Middle frontal gyrus (tissue), 1 donor: Measurements from ENCODE around the gene ZNF273.
"Not testable (repeated sequence)": the region's sequence is repeated elsewhere in the genome, so short reads cannot be mapped to it uniquely, and the experiment has no call there.

Experiments used
- DNase-seq: peaks from one replicate; pipeline ENCODE4 v3.0.0-alpha.2; 2015; ENCODE audit warnings: low spot score; ENCODE audit errors: extremely low spot score

The ZNF273 gene

GRCh38 chr7:64888901-64889685, 14.0 kb upstream of the ZNF273 start:
- no peak for DNase-seq

- no peak for DNase-seq
Measured at GRCh38 chr7:64889686-64890162, 13.3 kb upstream of the ZNF273 start.

- not testable (repeated sequence) for DNase-seq
Measured at GRCh38 chr7:64890273-64890672, 12.8 kb upstream of the ZNF273 start.

- DNase-seq, result no peak
Measured at GRCh38 chr7:64890761-64891362, 12.2 kb upstream of the ZNF273 start.

GRCh38 chr7:64891363-64892081, 11.6 kb upstream of the ZNF273 start:
- DNase-seq, result not testable (repeated sequence)

GRCh38 chr7:64892116-64892515, 11.0 kb upstream of the ZNF273 start:
- no peak for DNase-seq

GRCh38 chr7:64892666-64893309, 10.3 kb upstream of the ZNF273 start:
- no peak for DNase-seq

GRCh38 chr7:64893401-64893800, 9.7 kb upstream of the ZNF273 start:
- no peak for DNase-seq

- not testable (repeated sequence) for DNase-seq
Measured at GRCh38 chr7:64902461-64902805, 640 bp upstream of the ZNF273 start.

- no peak for DNase-seq
Measured at GRCh38 chr7:64904008-64904407, 935 bp downstream of the ZNF273 start.

GRCh38 chr7:64905133-64905532, 2.1 kb downstream of the ZNF273 start:
- DNase-seq, result no peak

GRCh38 chr7:64905547-64905946, 2.5 kb downstream of the ZNF273 start:
- DNase-seq, result no peak

GRCh38 chr7:64907641-64908326, 4.7 kb downstream of the ZNF273 start:
- DNase-seq, result no peak

GRCh38 chr7:64908358-64908757, 5.3 kb downstream of the ZNF273 start:
- DNase-seq, result no peak

GRCh38 chr7:64914557-64914956, 11.5 kb downstream of the ZNF273 start:
- no peak for DNase-seq

- DNase-seq, result not testable (repeated sequence)
Measured at GRCh38 chr7:64915301-64915700, 12.2 kb downstream of the ZNF273 start.

GRCh38 chr7:64928252-64929187, 25.4 kb downstream of the ZNF273 start:
- DNase-seq, result not testable (repeated sequence)

GRCh38 chr7:64934478-64934877, 31.4 kb downstream of the ZNF273 start:
- DNase-seq, result no peak

- DNase-seq, result no peak
Measured at GRCh38 chr7:64938540-64938939, 35.5 kb downstream of the ZNF273 start.

- not testable (repeated sequence) for DNase-seq
Measured at GRCh38 chr7:64940021-64940420, 36.9 kb downstream of the ZNF273 start.
